Measurements from ENCODE around the gene ACOT2. TPM values are rescaled to one million over a fixed set of nuclear protein-coding genes. Genes with fewer than 3 reads are reported as not detected.
"Not testable (repeated sequence)": the region's sequence is repeated elsewhere in the genome, so short reads cannot be mapped to it uniquely, and the experiment has no call there.

Gene ACOT2, protein sequence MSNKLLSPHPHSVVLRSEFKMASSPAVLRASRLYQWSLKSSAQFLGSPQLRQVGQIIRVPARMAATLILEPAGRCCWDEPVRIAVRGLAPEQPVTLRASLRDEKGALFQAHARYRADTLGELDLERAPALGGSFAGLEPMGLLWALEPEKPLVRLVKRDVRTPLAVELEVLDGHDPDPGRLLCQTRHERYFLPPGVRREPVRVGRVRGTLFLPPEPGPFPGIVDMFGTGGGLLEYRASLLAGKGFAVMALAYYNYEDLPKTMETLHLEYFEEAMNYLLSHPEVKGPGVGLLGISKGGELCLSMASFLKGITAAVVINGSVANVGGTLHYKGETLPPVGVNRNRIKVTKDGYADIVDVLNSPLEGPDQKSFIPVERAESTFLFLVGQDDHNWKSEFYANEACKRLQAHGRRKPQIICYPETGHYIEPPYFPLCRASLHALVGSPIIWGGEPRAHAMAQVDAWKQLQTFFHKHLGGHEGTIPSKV
- 16.7 and 16.9 TPM in 2 replicates for total RNA-seq (2014; rRNA removed; shearing (Covaris generic))

DNA sequence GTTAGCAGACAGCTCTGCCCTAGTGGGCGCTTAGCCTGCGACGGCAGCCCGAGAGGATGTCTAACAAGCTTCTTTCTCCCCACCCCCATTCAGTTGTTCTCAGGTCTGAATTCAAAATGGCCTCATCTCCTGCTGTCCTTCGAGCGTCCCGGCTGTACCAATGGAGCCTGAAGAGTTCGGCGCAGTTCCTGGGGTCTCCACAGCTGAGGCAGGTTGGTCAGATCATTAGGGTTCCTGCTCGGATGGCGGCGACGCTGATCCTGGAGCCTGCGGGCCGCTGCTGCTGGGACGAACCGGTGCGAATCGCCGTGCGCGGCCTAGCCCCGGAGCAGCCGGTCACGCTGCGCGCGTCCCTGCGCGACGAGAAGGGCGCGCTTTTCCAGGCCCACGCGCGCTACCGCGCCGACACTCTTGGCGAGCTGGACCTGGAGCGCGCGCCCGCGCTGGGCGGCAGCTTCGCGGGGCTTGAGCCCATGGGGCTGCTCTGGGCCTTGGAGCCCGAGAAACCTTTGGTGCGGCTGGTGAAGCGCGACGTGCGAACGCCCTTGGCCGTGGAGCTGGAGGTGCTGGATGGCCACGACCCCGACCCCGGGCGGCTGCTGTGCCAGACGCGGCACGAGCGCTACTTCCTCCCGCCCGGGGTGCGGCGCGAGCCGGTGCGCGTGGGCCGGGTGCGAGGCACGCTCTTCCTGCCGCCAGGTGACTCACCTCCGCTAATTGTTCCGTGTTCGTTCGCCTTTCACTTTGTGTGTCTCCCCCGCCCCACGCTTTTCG is at the start of gene ACOT2:
ACOT2 (plus strand) TSS at position 29 of the 774 bp plus-strand sequence; CDS start at position 57, 28 bp downstream.
- Histone ChIP-seq H3K27ac (peak within 1 kb of the TSS; percentile 83), H3K4me3 (peak within 1 kb of the TSS; percentile 74)
- not testable (repeated sequence) for H3K4me1 ChIP-seq; H3K36me3 ChIP-seq; H3K27me3 ChIP-seq; H3K9me3 ChIP-seq (replicated peaks)
- DNase-seq, result peak; percentile 82 to 87

DNA sequence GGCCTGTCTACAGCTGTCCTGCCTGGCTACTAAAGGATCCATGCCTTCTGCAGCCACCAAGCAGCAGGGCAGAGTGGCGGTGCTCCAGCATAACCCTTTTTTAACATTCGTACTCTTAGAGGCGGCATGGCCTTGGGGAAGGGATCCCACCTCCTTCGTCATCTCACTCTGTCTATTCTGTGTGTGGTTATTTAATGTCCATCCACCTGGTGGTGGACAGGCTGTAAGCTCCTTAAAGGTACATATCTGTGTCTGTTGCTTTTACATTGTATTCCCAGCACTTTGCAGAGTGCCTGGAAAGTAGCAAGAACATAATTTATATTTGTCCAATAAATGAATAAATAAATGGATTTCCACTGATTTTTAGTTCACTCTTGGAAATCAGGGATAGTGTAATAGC is 47.8 kb upstream of the ACOT2 start:
- Histone ChIP-seq H3K36me3 (no peaks in the 10 kb centered on the region), H3K4me1 (no peaks in the 10 kb centered on the region), H3K9me3 (replicated peaks) (no peaks in the 10 kb centered on the region), H3K4me3 (no peak overlapping the region), H3K27ac (no peak overlapping the region), H3K27me3 (no peaks in the 10 kb centered on the region)
- no peak for DNase-seq

DNA sequence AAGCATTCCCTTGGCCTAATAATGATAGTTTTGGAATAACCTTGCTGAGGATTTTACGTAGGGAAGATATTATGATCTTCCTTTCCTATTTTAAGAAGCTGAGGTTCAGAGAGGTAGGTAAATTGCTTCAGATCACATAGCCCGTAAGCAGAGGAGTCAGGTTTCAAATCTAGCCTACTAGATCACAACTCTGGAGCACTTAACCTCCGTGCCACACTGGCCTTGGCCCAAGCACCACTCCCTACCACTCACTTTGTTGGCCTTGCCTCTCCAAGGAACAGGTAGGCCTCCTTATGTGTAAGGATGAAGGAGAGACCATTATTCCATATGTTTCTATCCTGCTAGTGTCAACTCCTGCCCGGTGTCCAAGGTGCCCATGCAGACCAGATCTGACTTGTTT is 44.5 kb upstream of the ACOT2 start:
- Histone ChIP-seq H3K4me3 (no peak overlapping the region), H3K27me3 (no peaks in the 10 kb centered on the region), H3K36me3 (no peaks in the 10 kb centered on the region), H3K4me1 (no peaks in the 10 kb centered on the region), H3K9me3 (replicated peaks) (no peaks in the 10 kb centered on the region), H3K27ac (no peak overlapping the region)
- peak in 1 of 2 experiments; percentile 0 for DNase-seq

DNA sequence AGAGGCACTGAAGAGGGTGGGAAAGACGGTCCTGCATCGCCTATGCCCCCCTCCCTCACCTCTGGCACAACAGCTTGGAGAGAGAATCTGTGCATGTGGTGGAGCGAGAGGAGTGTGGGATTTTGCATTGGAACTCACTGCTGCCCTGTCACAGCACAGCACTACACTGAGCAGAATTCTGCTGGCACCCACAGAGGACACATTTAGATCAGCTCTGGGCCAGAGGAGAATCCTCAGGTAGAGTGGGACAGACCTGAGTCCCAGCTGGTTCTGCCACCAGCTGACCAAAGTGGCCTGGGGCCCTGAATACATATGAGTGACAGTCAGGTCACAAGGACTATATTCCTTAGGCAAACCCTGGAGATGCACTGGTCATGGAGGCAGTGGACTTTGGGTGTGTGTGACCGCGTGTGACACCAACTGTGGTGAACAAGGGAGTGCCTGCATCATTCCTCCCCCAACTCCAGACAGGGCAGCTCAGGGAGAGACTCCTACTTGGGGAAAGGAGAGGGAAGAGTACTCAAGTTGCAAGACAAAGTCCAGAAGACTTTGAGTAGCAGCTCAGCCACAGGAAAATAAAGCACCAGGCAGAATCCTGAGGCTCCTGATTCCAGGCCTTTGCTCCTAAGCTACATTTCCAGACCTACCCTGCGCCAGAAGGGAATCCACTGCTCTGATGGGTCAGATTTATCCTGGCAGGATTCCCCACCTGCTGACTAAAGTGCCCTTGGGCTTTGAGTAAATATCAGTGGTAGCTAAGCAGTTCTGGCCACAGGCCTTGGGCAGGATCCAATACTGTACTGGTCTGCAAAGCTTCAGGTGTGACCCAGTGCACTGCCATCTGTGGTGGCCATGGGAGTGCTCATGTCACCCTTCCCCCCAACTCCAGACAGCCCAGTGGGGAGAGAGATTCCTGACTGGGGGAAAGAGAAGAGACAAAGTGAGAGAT is 42.7 kb upstream of the ACOT2 start:
- Histone ChIP-seq H3K36me3 (no peaks in the 10 kb centered on the region), H3K4me3 (no peak overlapping the region), H3K9me3 (replicated peaks) (no peaks in the 10 kb centered on the region), H3K27ac (no peak overlapping the region), H3K27me3 (no peaks in the 10 kb centered on the region), H3K4me1 (no peaks in the 10 kb centered on the region)
- peak in 1 of 2 experiments; percentile 1 for DNase-seq

DNA sequence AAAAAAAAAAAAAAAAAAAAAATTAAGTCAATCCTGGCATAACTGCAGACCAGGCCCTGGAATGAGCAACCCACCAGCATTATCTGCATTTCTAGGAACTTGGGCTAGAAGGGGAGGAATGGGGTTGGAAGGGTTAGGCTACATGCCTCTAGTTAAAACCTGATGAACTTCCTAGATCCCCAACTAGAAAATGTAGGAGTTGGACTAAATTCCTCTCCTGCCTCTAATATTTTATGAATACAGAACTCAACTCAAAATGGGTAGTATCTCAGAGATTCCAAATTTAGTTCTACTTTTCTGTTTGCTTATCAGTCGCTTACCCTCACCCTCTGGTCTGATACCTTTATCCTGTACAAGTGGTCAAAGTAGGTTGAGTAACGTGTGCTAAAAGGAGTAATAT is 39.7 kb upstream of the ACOT2 start:
- H3K4me1 ChIP-seq; DNase-seq; H3K27me3 ChIP-seq; H3K27ac ChIP-seq; H3K9me3 ChIP-seq (replicated peaks); H3K36me3 ChIP-seq; H3K4me3 ChIP-seq: not testable (repeated sequence)

DNA sequence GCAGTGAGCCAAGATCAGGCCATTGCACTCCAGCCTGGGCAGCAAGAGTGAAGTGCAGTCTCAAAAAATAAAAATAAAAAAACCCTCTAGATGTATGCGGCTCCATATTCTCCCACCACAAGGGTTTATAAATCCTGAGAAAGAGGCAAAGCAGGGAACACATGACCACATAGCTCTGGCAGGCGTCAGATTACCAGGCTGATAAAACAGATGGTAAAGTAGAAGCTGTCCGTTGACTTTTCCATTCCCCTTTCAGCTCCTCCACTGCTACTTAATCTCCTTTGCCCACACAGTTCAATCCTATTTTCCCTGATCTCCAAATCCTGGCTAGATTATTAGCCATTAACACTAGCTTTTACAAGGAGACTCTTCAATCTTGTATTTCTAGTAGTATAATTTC is 37.0 kb upstream of the ACOT2 start:
- H3K4me1 ChIP-seq; DNase-seq; H3K9me3 ChIP-seq (replicated peaks); H3K27ac ChIP-seq; H3K36me3 ChIP-seq; H3K4me3 ChIP-seq; H3K27me3 ChIP-seq: not testable (repeated sequence)

DNA sequence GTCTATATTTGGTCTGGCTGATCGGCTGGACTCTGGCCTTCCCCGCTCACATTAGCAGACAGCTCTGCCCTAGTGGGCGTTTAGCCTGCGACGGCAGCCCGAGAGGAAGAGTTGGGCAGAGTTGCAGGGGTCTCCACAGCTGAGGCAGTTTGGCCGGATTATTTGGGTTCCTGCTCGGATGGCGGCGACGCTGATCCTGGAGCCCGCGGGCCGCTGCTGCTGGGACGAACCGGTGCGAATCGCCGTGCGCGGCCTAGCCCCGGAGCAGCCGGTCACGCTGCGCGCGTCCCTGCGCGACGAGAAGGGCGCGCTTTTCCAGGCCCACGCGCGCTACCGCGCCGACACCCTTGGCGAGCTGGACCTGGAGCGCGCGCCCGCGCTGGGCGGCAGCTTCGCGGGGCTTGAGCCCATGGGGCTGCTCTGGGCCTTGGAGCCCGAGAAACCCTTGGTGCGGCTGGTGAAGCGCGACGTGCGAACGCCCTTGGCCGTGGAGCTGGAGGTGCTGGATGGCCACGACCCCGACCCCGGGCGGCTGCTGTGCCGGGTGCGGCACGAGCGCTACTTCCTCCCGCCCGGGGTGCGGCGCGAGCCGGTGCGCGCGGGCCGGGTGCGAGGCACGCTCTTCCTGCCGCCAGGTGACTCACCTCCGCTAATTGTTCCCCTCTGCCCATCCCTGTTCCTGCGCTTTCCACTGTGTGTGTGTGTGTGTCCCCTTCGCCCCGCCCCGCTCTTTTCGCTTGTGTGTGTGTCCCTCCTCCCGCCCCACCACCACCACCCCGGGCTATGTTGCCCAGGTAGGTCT is 31.6 kb upstream of the ACOT2 start:
- H3K9me3 ChIP-seq (replicated peaks); H3K27ac ChIP-seq; H3K36me3 ChIP-seq; H3K4me1 ChIP-seq; H3K4me3 ChIP-seq; H3K27me3 ChIP-seq; DNase-seq: not testable (repeated sequence)

DNA sequence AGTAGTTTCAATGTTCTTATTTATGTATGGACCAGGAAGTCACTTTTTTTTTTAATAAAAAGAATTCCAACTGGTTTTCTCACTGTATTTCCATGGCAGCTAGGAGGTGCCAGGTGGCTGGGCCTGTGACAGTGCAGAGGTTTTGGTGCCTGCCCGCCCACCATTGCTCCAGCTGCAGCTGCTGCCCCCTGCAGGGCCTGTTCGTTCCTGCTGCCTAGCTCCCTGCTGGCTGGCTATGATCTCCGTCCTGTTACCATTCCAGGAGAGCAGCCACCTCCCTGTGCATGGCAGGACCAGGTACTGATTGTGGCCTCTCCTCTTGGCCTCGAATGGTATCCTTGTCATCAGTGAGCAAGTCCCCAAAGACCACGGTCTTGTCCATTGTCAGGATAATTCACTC is 30.0 kb upstream of the ACOT2 start:
- not testable (repeated sequence) for H3K36me3 ChIP-seq; DNase-seq; H3K4me3 ChIP-seq; H3K4me1 ChIP-seq; H3K9me3 ChIP-seq (replicated peaks); H3K27ac ChIP-seq; H3K27me3 ChIP-seq

DNA sequence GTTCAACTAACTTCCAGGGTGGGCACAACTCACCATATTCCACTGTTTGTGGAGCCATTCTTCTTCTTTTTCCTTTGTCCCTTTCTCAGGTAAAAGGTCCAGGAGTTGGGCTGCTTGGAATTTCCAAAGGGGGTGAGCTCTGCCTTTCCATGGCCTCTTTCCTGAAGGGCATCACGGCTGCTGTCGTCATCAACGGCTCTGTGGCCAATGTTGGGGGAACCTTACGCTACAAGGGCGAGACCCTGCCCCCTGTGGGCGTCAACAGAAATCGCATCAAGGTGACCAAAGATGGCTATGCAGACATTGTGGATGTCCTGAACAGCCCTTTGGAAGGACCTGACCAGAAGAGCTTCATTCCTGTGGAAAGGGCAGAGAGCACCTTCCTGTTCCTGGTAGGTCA is 26.1 kb upstream of the ACOT2 start:
- not testable (repeated sequence) for H3K27me3 ChIP-seq; H3K27ac ChIP-seq; H3K4me3 ChIP-seq; H3K9me3 ChIP-seq (replicated peaks); H3K4me1 ChIP-seq; DNase-seq; H3K36me3 ChIP-seq

DNA sequence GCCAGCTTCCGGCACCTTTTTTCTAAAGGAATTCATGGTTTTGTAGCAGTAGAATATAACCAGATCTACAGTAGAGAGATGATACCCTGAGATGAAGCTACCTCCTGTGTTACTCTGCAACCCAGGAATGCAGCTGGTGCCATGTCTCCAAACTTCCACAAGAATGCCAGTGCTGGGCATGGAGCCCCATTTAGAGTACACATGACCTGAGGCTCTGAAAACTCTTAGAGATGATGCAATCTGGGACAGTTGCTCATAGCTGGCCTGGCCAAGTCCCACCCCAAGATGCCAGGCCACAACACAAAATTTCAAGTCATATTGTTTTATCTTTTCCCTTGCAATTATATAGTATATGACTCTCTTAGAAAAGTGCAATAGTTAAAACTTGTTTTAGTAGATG is 23.7 kb upstream of the ACOT2 start:
- H3K36me3 ChIP-seq, result not testable (repeated sequence)

DNA sequence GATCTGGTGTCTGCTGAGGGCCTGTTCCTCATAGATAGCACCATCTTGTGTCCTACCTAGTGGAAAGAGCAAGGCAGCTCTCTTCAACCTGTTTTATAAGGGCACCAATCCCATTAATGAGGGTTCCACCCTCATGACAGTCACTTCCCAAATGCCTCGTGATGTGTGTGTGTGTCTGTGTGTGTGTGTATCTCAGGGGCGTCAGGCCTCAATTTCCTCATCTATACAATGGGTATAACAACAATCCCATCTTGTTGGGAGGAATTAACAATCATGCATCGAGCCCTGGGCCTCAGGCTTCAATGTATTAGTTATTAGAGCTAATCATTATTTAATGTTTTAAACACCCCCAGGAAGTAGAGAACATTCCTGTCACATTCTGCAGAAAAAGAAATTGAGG is 19.9 kb upstream of the ACOT2 start:
- not testable (repeated sequence) for DNase-seq; H3K27ac ChIP-seq; H3K9me3 ChIP-seq (replicated peaks); H3K36me3 ChIP-seq; H3K27me3 ChIP-seq; H3K4me3 ChIP-seq; H3K4me1 ChIP-seq

More for the DNA sequence above, 23.7 kb upstream of the ACOT2 start:
- not testable (repeated sequence) for DNase-seq; H3K27me3 ChIP-seq; H3K27ac ChIP-seq; H3K9me3 ChIP-seq (replicated peaks); H3K4me3 ChIP-seq; H3K4me1 ChIP-seq

DNA sequence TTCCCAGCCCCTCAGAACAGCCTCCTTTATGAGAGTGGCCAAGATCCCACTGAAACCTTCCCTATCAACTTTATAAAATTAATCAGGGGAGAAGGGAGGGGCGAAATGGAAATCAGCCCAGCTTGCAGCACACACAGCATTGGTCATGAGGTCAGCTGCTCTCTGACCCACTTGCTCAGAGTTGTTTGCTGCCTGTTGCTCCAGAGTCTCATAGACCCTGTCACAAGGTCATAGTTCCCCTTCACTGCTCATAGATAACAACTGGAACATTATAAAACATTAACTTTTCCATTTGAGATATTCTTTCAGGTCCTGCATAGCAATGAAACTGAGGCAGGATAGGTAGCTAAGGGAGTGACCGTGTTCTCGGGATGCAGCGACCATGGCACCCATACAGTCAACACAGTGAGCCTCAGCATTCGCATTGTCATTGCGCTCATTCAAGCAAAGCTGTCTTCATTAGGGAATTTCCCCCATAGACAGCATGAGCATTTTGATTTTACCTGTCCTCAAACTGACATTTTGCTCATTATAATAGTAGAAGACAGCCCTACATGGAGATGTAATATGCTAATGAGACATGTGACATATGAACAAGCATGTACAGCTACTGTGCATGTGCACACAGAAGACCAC is 19.0 kb upstream of the ACOT2 start:
- H3K27me3 ChIP-seq; H3K4me1 ChIP-seq; H3K27ac ChIP-seq; DNase-seq; H3K4me3 ChIP-seq; H3K36me3 ChIP-seq; H3K9me3 ChIP-seq (replicated peaks): not testable (repeated sequence)

DNA sequence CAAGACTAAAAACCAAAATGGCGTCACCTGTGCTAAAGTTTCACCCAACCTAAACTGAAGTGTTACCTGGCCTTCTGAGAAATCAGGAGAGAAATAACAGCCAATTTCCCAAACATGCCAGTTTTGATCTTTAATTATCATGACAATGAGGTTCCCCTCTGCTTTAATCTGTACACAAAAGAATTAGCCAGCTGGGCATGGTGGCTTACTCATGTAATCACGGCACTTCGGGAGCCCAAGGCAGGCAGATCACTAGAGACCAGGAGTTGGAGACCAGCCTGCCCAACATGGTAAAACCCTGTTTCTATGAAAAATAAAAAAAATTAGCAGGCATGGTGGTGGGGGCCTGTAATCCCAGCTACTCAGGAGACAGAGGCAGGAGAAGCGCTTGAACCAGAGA is 15.2 kb upstream of the ACOT2 start:
- Histone ChIP-seq H3K4me1 (no peaks in the 10 kb centered on the region), H3K27ac (no peak overlapping the region), H3K4me3 (no peak overlapping the region), H3K27me3 (no peaks in the 10 kb centered on the region), H3K9me3 (replicated peaks) (no peaks in the 10 kb centered on the region), H3K36me3 (no peaks in the 10 kb centered on the region)
- DNase-seq, result no peak

DNA sequence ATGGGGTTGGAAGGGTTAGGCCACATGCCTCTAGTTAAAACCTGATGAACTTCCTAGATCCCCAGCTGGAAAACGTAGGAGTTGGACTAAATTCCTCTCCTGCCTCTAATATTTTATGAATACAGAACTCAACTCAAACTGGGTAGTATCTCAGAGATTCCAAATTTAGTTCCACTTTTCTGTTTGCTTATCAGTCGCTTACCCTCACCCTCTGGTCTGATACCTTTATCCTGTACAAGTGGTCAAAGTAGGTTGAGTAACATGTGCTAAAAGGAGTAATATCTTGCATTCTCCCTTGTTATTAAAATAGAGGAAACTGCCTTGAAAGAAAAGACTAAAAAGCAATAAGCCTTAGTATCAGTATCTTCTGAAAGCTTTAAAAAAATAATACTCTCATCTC is 11.8 kb upstream of the ACOT2 start:
- not testable (repeated sequence) for H3K36me3 ChIP-seq; DNase-seq; H3K27ac ChIP-seq; H3K4me1 ChIP-seq; H3K27me3 ChIP-seq; H3K9me3 ChIP-seq (replicated peaks); H3K4me3 ChIP-seq

Measured in SJCRH30 (cell line).